Measurements from ENCODE around the gene ENO3. TPM values are rescaled to one million over a fixed set of nuclear protein-coding genes. Genes with fewer than 3 reads are reported as not detected.
A peak's percentile ranks its signal among the peaks of the same experiment; 100 is the strongest.

ENO3 gene
- 29.2 and 32.5 TPM in 2 replicates for polyA plus RNA-seq (2012; rRNA removed)
- polyA plus RNA-seq (2012; cell fraction: cytosol; rRNA removed): 9.0 and 10.7 TPM in 2 replicates
- polyA plus RNA-seq (2012; cell fraction: nucleus; rRNA removed): 214 and 261 TPM in 2 replicates

DNA sequence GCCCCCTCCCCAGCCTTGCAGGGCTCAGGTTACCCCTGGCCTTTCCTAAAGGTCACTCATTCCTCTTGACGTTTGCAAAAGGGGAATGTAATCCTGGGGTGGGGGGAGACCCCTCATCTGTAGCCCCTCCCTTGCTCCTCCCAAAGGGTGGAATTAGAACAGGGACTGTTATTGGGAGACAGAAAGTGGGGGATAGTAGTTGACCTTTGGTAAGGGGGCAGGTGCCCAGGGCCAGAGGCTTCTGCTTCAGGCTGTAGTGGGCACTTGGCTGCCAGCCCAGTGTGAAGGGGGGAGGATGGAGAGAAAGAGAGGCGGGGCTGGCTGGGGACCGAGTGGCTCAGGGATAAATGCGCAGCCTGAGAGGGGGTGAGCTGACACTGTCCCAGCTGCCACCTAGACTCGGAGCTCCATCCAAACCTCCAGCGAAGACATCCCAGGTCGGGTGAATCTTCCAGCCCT is at the start of gene ENO3:
Gene ENO3, plus strand, starts transcription at position 374 of the 459 bp plus-strand sequence. CDS start 711 bp downstream, outside the sequence.
- Histone ChIP-seq H3K79me2 (ENCODE audit: insufficient read depth) (peaks cover 52% of the 10 kb centered on the region), H3K9me2 (no peaks in the 10 kb centered on the region), H2AFZ (ENCODE audit: low read depth) (peak within 1 kb of the TSS; percentile 57; the same call in 1 of the 2 replicates), H3K4me1 (ENCODE audit: control insufficient read depth in 1 of 2, insufficient read depth in 2 of 2, low read depth in 1 of 2, low read length in 1 of 2) (peaks cover 31 to 32% of the 10 kb centered on the region in 2 experiments), H3K27me3 (ENCODE audit: insufficient read depth) (no peaks in the 10 kb centered on the region), H3K4me3 (ENCODE audit: low read depth in 2 of 2, low read length in 1 of 2) (peak within 1 kb of the TSS; percentile 59 to 60), H3K9ac (peak within 1 kb of the TSS; percentile 83), H3F3A (replicated peaks; ENCODE audit: insufficient read depth) (peaks cover 44% of the 10 kb centered on the region), H3K27ac (ENCODE audit: low read depth in 2 of 2, low read length in 1 of 2) (peak within 1 kb of the TSS; percentile 97 to 100), H3K36me3 (replicated peaks in 1 of 2; ENCODE audit: control insufficient read depth in 1 of 2, insufficient read depth in 2 of 2, low read length in 1 of 2) (peaks cover 12 to 18% of the 10 kb centered on the region in 2 experiments), H3K4me2 (peak within 1 kb of the TSS; percentile 98), H3K9me3 (no peaks in the 10 kb centered on the region), H4K20me1 (ENCODE audit: insufficient read depth) (peaks cover 18% of the 10 kb centered on the region)
- 16% methylated on average over 7 of the region's 7 CpGs for WGBS (ENCODE audit: low lambda C conversion rate)
- TF ChIP-seq USF2 (IDR thresholded peaks at IDR 0.05; ENCODE audit: borderline replicate concordance, low read depth, low read length) (no peak), TCF12 (IDR thresholded peaks at IDR 0.05) (0 out of 2 replicates have a peak, but pooled peaks have one; percentile 5), RXRA (IDR thresholded peaks at IDR 0.05; ENCODE audit: borderline replicate concordance, low read depth) (peak; percentile 24; the same call in 1 of the 2 replicates), MEF2A (IDR thresholded peaks at IDR 0.05; ENCODE audit: borderline replicate concordance, low read depth) (no peak), NFIC (IDR thresholded peaks at IDR 0.05; ENCODE audit: borderline replicate concordance) (peak; percentile 68), TAF1 (IDR thresholded peaks at IDR 0.05; ENCODE audit: borderline replicate concordance, low read depth, low read length) (no peak)
- TF ChIP-seq, protein P1, sequence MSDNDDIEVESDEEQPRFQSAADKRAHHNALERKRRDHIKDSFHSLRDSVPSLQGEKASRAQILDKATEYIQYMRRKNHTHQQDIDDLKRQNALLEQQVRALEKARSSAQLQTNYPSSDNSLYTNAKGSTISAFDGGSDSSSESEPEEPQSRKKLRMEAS (IDR thresholded peaks at IDR 0.05; ENCODE audit: low read depth): 0 out of 2 replicates have a peak, but pooled peaks have one; percentile 4
- TF ChIP-seq, protein P2, sequence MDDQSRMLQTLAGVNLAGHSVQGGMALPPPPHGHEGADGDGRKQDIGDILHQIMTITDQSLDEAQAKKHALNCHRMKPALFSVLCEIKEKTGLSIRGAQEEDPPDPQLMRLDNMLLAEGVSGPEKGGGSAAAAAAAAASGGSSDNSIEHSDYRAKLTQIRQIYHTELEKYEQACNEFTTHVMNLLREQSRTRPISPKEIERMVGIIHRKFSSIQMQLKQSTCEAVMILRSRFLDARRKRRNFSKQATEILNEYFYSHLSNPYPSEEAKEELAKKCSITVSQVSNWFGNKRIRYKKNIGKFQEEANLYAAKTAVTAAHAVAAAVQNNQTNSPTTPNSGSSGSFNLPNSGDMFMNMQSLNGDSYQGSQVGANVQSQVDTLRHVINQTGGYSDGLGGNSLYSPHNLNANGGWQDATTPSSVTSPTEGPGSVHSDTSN (IDR thresholded peaks at IDR 0.05): no peak; the same call in 1 of the 2 replicates
- ChIA-PET POLR2A (interaction anchor here (4.6 to 6.7 kb wide), 2 partner anchors 10 to 17 kb away, joined by 16 to 56 read pairs; partner anchors contain the start of genes RNF167, SLC25A11 and SPAG7), CTCF (interaction anchor here (0.8 to 2.7 kb wide), 5 partner anchors 16 to 42 kb away, joined by 3 to 13 read pairs (median 7); partner anchors contain the start of gene SPAG7)
- peak; percentile 76 for DNase-seq

DNA sequence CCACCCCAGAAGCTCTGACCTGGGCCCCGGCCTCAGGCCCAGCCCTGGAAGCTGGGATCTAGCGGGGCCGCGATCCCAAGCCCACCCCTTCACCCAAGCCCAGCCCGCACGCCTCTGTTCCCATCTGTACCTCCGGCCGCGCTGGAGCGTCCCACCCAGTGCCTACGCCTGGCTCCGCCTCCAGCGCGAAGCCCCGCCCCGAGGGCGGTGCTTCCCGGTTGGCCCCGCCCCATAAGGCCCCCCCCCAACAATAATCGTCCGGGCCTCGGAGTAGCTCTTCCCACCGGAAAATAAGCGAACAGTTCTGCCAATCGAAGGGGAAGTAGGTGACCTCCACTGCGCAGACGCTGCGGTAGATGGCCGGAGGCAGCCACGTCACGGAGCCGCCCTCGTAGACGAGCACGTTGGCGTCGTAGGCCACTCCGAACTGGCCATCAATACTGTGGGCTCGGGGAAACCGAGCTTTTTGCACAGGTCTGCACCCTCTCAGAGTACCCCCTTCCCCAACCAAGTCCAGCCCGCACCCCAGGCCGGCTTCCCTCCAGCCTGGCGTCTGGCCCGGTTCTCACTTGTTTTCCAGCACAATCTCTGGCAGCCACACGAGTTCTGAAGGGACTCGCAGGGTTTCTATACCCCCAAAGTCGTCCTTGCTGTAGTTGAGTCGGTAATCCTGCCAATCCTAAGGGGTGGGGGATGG is 49.1 kb upstream of the ENO3 start:
- 88% methylated on average over 48 of the region's 48 CpGs for WGBS (ENCODE audit: low lambda C conversion rate)
- Histone ChIP-seq H3K36me3 (replicated peaks in 1 of 2; ENCODE audit: control insufficient read depth in 1 of 2, insufficient read depth in 2 of 2, low read length in 1 of 2) (peaks cover 0 to 14% of the 10 kb centered on the region in 2 experiments), H3F3A (replicated peaks; ENCODE audit: insufficient read depth) (no peaks in the 10 kb centered on the region), H3K4me1 (ENCODE audit: control insufficient read depth in 1 of 2, insufficient read depth in 2 of 2, low read depth in 1 of 2, low read length in 1 of 2) (peaks cover 0 to 10% of the 10 kb centered on the region in 2 experiments; a peak in 1 of 4 replicates), H3K27ac (ENCODE audit: low read depth in 2 of 2, low read length in 1 of 2) (no peak overlapping the region), H3K79me2 (ENCODE audit: insufficient read depth) (no peaks in the 10 kb centered on the region), H3K4me3 (ENCODE audit: low read depth in 2 of 2, low read length in 1 of 2) (no peak overlapping the region), H4K20me1 (ENCODE audit: insufficient read depth) (no peaks in the 10 kb centered on the region), H3K9me2 (no peaks in the 10 kb centered on the region), H3K4me2 (no peak overlapping the region), H3K9ac (no peak overlapping the region), H3K9me3 (no peaks in the 10 kb centered on the region), H3K27me3 (ENCODE audit: insufficient read depth) (no peaks in the 10 kb centered on the region), H2AFZ (ENCODE audit: low read depth) (no peak overlapping the region)
- no peak for TF ChIP-seq RXRA (IDR thresholded peaks at IDR 0.05; ENCODE audit: borderline replicate concordance, low read depth)
- TF ChIP-seq, protein P3, sequence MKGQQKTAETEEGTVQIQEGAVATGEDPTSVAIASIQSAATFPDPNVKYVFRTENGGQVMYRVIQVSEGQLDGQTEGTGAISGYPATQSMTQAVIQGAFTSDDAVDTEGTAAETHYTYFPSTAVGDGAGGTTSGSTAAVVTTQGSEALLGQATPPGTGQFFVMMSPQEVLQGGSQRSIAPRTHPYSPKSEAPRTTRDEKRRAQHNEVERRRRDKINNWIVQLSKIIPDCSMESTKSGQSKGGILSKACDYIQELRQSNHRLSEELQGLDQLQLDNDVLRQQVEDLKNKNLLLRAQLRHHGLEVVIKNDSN (IDR thresholded peaks at IDR 0.05; ENCODE audit: borderline replicate concordance, low read depth): no peak
- ChIA-PET CTCF (interaction anchor here (1.3 to 6.5 kb wide), 3 partner anchors 12 to 113 kb away, joined by 5 to 47 read pairs (median 45); partner anchors contain the start of genes GLTPD2 and VMO1), POLR2A (no interaction called here)
- DNase-seq: peak; percentile 76
